Ishikawa (cell line): ENCODE measurements around the gene C9orf72.

Source experiments
- CEBPB ChIP-seq: IDR thresholded peaks from 2 replicates; pipeline ENCODE4 v1.6.1; 2012
- CREB1 ChIP-seq: IDR thresholded peaks from 2 replicates; pipeline ENCODE4 v1.6.1; 2012; ENCODE audit warnings: low read depth
- EGR1 ChIP-seq: IDR thresholded peaks from 2 replicates; pipeline ENCODE4 v1.6.1; 2012
- EP300 ChIP-seq: IDR thresholded peaks from 2 replicates; pipeline ENCODE4 v1.6.1; 2012; ENCODE audit warnings: borderline replicate concordance
- FOXM1 ChIP-seq: IDR thresholded peaks from 2 replicates; pipeline ENCODE4 v1.6.1; 2012; ENCODE audit warnings: low read depth, borderline replicate concordance
- MAX ChIP-seq: IDR thresholded peaks from 2 replicates; pipeline ENCODE4 v1.6.1; 2012
- NFIC ChIP-seq: IDR thresholded peaks from 2 replicates; pipeline ENCODE4 v1.6.1; 2012
- RAD21 ChIP-seq: IDR thresholded peaks from 2 replicates; pipeline ENCODE4 v1.6.1; 2012; ENCODE audit warnings: low read depth
- REST ChIP-seq: IDR thresholded peaks from 2 replicates; pipeline ENCODE4 v1.6.1; 2012; ENCODE audit warnings: low read depth, mild to moderate bottlenecking
- TAF1 ChIP-seq: IDR thresholded peaks from 2 replicates; pipeline ENCODE4 v1.6.1; 2012; ENCODE audit warnings: low read depth, mild to moderate bottlenecking
- TCF12 ChIP-seq: IDR thresholded peaks from 2 replicates; pipeline ENCODE4 v1.6.1; 2012; ENCODE audit warnings: low read depth
- TEAD4 ChIP-seq: IDR thresholded peaks from 2 replicates; pipeline ENCODE4 v1.6.1; 2012
- USF1 ChIP-seq: IDR thresholded peaks from 2 replicates; pipeline ENCODE4 v1.6.1; 2012
- YY1 ChIP-seq: IDR thresholded peaks from 2 replicates; pipeline ENCODE4 v1.6.1; 2012; ENCODE audit warnings: low read depth
- ZBTB7A ChIP-seq: IDR thresholded peaks from 2 replicates; pipeline ENCODE4 v1.6.1; 2012; ENCODE audit warnings: low read depth

C9orf72 gene

GRCh38 chr9:27499451-27499850 is 73.8 kb downstream of the C9orf72 start:
- no peak for TF ChIP-seq CEBPB
- TF ChIP-seq EP300: peak; percentile 39; the same call in 1 of the 2 replicates
- TF ChIP-seq TEAD4: 0 out of 2 replicates have a peak, but pooled peaks have one; percentile 21

GRCh38 chr9:27497883-27498417 is 75.3 kb downstream of the C9orf72 start:
- TF ChIP-seq EGR1: no peak
- TF ChIP-seq TCF12: no peak
- TF ChIP-seq NFIC: no peak
- no peak for TF ChIP-seq FOXM1
- no peak for TF ChIP-seq CREB1
- TF ChIP-seq YY1: no peak
- no peak for TF ChIP-seq TAF1
- TF ChIP-seq TEAD4: no peak
- no peak for TF ChIP-seq USF1
- no peak for TF ChIP-seq REST
- TF ChIP-seq ZBTB7A: no peak
- no peak for TF ChIP-seq EP300
- TF ChIP-seq MAX: no peak
- TF ChIP-seq RAD21: no peak
- no peak for TF ChIP-seq CEBPB
